RWPE2 (cell line): ENCODE data around the gene ZBTB43.

Experiments used
- ATAC-seq: fragments of 200-7000 bp; cut with Tn5 transposase; 3 replicates; pipeline ENCODE4 v1.9.1; 2021; ENCODE audit warnings: low read depth
- DNase-seq: peaks from one replicate; pipeline ENCODE4 v3.0.0-alpha.2; 2020; ENCODE audit warnings: low spot score
- H3K27ac ChIP-seq: fragments of 450-650 bp; 2 replicates; pipeline ENCODE4 v1.5.1; 2017; ENCODE audit warnings: mild to moderate bottlenecking; ENCODE audit not compliant: poor library complexity, severe bottlenecking
- H3K27me3 ChIP-seq: fragments of 250-450 bp; sonication (Bioruptor Pico); 2 replicates; pipeline ENCODE4 v1.5.1; 2021; ENCODE audit warnings: mild to moderate bottlenecking, moderate library complexity; ENCODE audit not compliant: insufficient read depth, poor library complexity, severe bottlenecking
- H3K36me3 ChIP-seq: fragments of 250-450 bp; sonication (Bioruptor Pico); 2 replicates; pipeline ENCODE4 v1.5.1; 2020; ENCODE audit warnings: low read depth, mild to moderate bottlenecking, moderate library complexity
- H3K4me1 ChIP-seq: fragments of 250-450 bp; sonication (Bioruptor Pico); 2 replicates; pipeline ENCODE4 v1.5.1; 2021; ENCODE audit warnings: mild to moderate bottlenecking, moderate library complexity; ENCODE audit not compliant: insufficient read depth, poor library complexity, severe bottlenecking
- H3K4me3 ChIP-seq: fragments of 250-450 bp; sonication (Bioruptor Pico); 2 replicates; pipeline ENCODE4 v1.5.1; 2021; ENCODE audit warnings: mild to moderate bottlenecking, moderate library complexity; ENCODE audit not compliant: severe bottlenecking
- H3K9me3 ChIP-seq: fragments of 250-450 bp; sonication (Bioruptor Pico); 2 replicates; pipeline ENCODE4 v1.5.1; 2021; ENCODE audit warnings: mild to moderate bottlenecking, moderate library complexity; ENCODE audit not compliant: severe bottlenecking
- CTCF ChIP-seq: fragments of 450-650 bp; IDR thresholded peaks from one replicate; pipeline ENCODE4 v1.5.1; 2017; ENCODE audit warnings: mild to moderate bottlenecking, moderate library complexity; ENCODE audit not compliant: poor library complexity, severe bottlenecking

The ZBTB43 gene

GRCh38 chr9:126885131-126885641, 80.3 kb downstream of the ZBTB43 start:
- H3K27ac ChIP-seq, result no peak overlapping the region
- no peak overlapping the region for H3K4me3 ChIP-seq
- DNase-seq (no peak), ATAC-seq (no peak)
- no peaks in the 10 kb centered on the region for H3K27me3 ChIP-seq
- H3K36me3 ChIP-seq, result peaks cover 12% of the 10 kb centered on the region
- H3K4me1 ChIP-seq, result no peaks in the 10 kb centered on the region
- no peak for TF ChIP-seq CTCF
- no peaks in the 10 kb centered on the region for H3K9me3 ChIP-seq

DNA sequence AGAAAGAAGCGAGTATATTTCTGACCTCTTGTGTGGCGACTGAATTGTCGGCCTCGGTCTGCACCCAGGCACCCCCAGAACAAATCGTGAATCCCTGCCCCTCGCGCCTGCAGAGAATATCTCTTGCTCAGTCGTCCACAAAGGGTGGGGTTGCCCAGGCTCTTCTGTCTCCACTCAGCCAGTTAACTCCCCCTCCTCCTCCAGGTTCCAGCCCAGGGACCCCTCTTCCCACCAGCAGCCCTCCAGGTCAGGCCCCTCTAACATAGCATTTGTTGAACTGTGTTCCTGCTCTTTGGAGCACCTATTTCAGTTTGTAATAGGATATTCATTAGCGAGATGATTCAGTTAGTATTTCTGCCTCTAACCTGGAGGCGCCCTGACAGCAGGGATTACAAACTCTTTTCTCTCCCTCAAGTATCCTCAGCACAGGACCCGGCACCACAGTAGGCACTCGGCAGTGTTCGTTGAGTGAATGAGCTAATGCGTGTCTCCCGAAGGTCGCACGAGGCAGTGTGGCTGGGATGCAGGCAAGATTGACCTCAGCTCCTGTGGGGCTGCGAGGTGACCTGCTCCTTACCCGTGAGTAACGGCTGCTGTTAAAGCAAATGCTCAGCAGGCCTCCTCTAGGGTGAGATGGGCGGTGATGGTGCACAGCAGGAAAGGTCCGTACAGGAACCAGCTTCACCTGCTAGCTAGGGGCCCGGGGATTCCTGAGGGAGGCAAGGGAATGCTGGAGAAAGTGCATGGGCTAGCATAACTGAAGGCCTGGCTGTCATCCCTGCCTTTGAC, 81.4 kb downstream of the ZBTB43 start:
- Histone ChIP-seq H3K4me1 (no peaks in the 10 kb centered on the region), H3K27me3 (no peaks in the 10 kb centered on the region), H3K4me3 (no peak overlapping the region), H3K27ac (no peak overlapping the region), H3K36me3 (peaks cover 9% of the 10 kb centered on the region), H3K9me3 (no peaks in the 10 kb centered on the region)
- no peak for DNase-seq
- ATAC-seq, result no peak
- TF ChIP-seq CTCF, result no peak

DNA sequence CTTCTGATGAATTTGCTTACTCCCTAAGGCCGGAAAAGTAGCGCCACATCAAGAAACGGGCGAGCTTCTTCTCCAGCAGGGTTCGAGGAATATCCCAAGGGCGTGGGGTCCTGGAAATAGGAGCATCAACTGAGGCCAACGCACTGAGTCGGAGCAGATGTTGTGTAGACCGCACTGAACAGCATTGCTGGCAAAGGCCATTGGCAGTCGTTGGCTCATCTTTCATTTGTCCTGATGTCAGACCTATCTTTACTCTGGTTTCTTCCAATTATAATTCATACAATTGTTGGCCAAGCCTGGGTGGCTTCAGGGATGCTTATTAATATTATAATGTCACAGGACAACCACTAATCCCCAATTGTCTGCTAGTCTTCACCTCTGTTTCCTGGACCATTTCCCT, 82.1 kb downstream of the ZBTB43 start:
- Histone ChIP-seq H3K27me3 (no peaks in the 10 kb centered on the region), H3K36me3 (peaks cover 2% of the 10 kb centered on the region), H3K9me3 (no peaks in the 10 kb centered on the region), H3K4me1 (no peaks in the 10 kb centered on the region), H3K4me3 (no peak overlapping the region), H3K27ac (no peak overlapping the region)
- ATAC-seq (no peak), DNase-seq (no peak)
- TF ChIP-seq CTCF, result no peak
